Endothelial cell of umbilical vein (primary cell): ENCODE results near the gene IGFL2. TPM values are rescaled to one million over a fixed set of nuclear protein-coding genes. Genes with fewer than 3 reads are reported as not detected.

ENCODE experiments used
- BruUV-seq: library from RNA; stranded (reverse); fragments of 400-500 nt; replicated peaks from 2 replicates; lab custom pipeline; 2021; lab: Mats Ljungman, UMichigan
- CTCF ChIA-PET: fragments of 300-600, 350-600 bp; sonication (Branson Sonifier 250); formaldehyde crosslinking; loops from one replicate; lab custom pipeline; 2021; ENCODE audit warnings: antibody characterized with exemption, inconsistent platforms; lab: Charles Lee
- POLR2A ChIA-PET: fragments of 300-600, 350-600 bp; sonication (Branson Sonifier 250); formaldehyde crosslinking; loops from one replicate; lab custom pipeline; 2021; ENCODE audit warnings: antibody characterized with exemption, inconsistent platforms; lab: Charles Lee
- DNase-seq: peaks from one replicate; pipeline ENCODE4 v3.0.0-alpha.2; 2011; ENCODE audit warnings: low read depth, low spot score
- FAIRE-seq: peaks from 2 replicates; lab custom pipeline; 2011; peaks lifted over from hg19 to GRCh38; lab: Jason Lieb, UNC
- H2AFZ ChIP-seq: 2 replicates; pipeline ENCODE4 v1.6.0; 2012; ENCODE audit warnings: low read depth, low read length, control low read depth, inconsistent platforms
- H3K27ac ChIP-seq: 2 replicates; pipeline ENCODE4 v1.5.1; 2011; ENCODE audit warnings: low read depth, mild to moderate bottlenecking, control low read depth, low read length, moderate library complexity; ENCODE audit not compliant: insufficient read depth
- H3K27me3 ChIP-seq, 2 experiments: 2 replicates each; pipeline versions ENCODE4 v1.6.0 to v1.6.1; 2011; ENCODE audit warnings: low read length in 2 of 2, mixed read lengths in 1 of 2; ENCODE audit not compliant: control insufficient read depth in 2 of 2, insufficient read depth in 2 of 2
- H3K36me3 ChIP-seq, 2 experiments: 2 replicates in 1 of 2; 3 replicates in 1 of 2; pipeline ENCODE4 v1.5.1; 2011; ENCODE audit warnings: low read length in 2 of 2, mild to moderate bottlenecking in 1 of 2, moderate library complexity in 1 of 2; ENCODE audit not compliant: control insufficient read depth in 2 of 2, insufficient read depth in 2 of 2; ENCODE audit errors: extremely low read depth in 1 of 2
- H3K4me1 ChIP-seq: 3 replicates; pipeline ENCODE4 v1.5.1; 2011; ENCODE audit warnings: mild to moderate bottlenecking, low read length; ENCODE audit not compliant: control insufficient read depth, insufficient read depth; ENCODE audit errors: extremely low read depth
- H3K4me2 ChIP-seq: 2 replicates; pipeline ENCODE4 v1.6.1; 2011; ENCODE audit warnings: low read length, control low read depth, mixed read lengths; ENCODE audit not compliant: insufficient read depth
- H3K4me3 ChIP-seq, 3 experiments: fragments of 200-600 bp in 1 of 3; sonication (generic), shearing (Covaris generic) in 1 of 3; replicated peaks in 1 of 3; 2 replicates each; pipeline ENCODE4 v1.5.1; 2011 to 2016; ENCODE audit warnings: control low read depth in 3 of 3, low read length in 3 of 3, mild to moderate bottlenecking in 2 of 3, inconsistent platforms in 1 of 3, low read depth in 1 of 3, moderate library complexity in 1 of 3; ENCODE audit not compliant: insufficient read depth in 1 of 3
- H3K79me2 ChIP-seq: 2 replicates; pipeline ENCODE4 v1.6.0; 2012; ENCODE audit warnings: low read length, inconsistent platforms; ENCODE audit not compliant: control insufficient read depth, insufficient read depth
- H3K9ac ChIP-seq: replicated peaks from 2 replicates; pipeline ENCODE3; 2011; ENCODE audit warnings: low read length, control low read depth; ENCODE audit not compliant: insufficient read depth; ENCODE audit errors: extremely low read depth
- H3K9me1 ChIP-seq: replicated peaks from 3 replicates; pipeline ENCODE4 v1.6.0; 2011; ENCODE audit warnings: mild to moderate bottlenecking, low read length; ENCODE audit not compliant: control insufficient read depth, insufficient read depth; ENCODE audit errors: extremely low read depth
- H3K9me3 ChIP-seq: replicated peaks from 2 replicates; pipeline ENCODE4 v1.5.1; 2012; ENCODE audit warnings: low read length, inconsistent platforms; ENCODE audit not compliant: control insufficient read depth, insufficient read depth
- H4K20me1 ChIP-seq: replicated peaks from 2 replicates; pipeline ENCODE3; 2011; ENCODE audit warnings: mild to moderate bottlenecking, low read length; ENCODE audit not compliant: control insufficient read depth, insufficient read depth; ENCODE audit errors: extremely low read depth
- EZH2 ChIP-seq: IDR thresholded peaks from 2 replicates; pipeline ENCODE4 v1.6.1; 2012; ENCODE audit warnings: borderline replicate concordance, low read depth, mild to moderate bottlenecking, moderate library complexity, low read length, inconsistent platforms; ENCODE audit not compliant: severe bottlenecking
- GATA2 ChIP-seq: IDR thresholded peaks from 2 replicates; pipeline ENCODE4 v1.7.0; 2011; ENCODE audit warnings: low read depth, mild to moderate bottlenecking, moderate library complexity, mixed read lengths, low read length; ENCODE audit not compliant: insufficient read length, insufficient read depth
- dilution Hi-C: fragments of 300-500 bp; cut with MboI; formaldehyde crosslinking; loops from one replicate; pipeline ENCODE4 v1.15.0; 2019; ENCODE audit warnings: low sequenced_read_pairs; ENCODE audit not compliant: extremely low pct_ligation_motif_present
- intact Hi-C: fragments of 100-400 bp; cut with micrococcal nuclease; formaldehyde crosslinking; loops from one replicate; pipeline ENCODE4 v1.10.0; 2022
- polyA plus RNA-seq, 4 experiments: library from polyadenylated mRNA; depleted of rRNA in 3 of 4; stranded (reverse) in 3 of 4; unstranded in 1 of 4; fragments of >200 nt; gene quantifications; 2 replicates each; pipeline versions ENCODE4 v1.2.1 to v1.2.3, GENCODE V29; 2011 to 2012; ENCODE audit warnings: missing spikeins in 1 of 4
- total RNA-seq: library from RNA; stranded (reverse); gene quantifications from 2 replicates; pipeline ENCODE4 v1.2.3, GENCODE V29; 2021
- TF ChIP-seq, protein P1 (sequence below): IDR thresholded peaks from 2 replicates; pipeline ENCODE4 v1.6.1; 2011; ENCODE audit not compliant: insufficient read depth, insufficient read length
- TF ChIP-seq, protein P2 (sequence below), 2 donors: IDR thresholded peaks; 1 replicate in 1 of 2; 2 replicates in 1 of 2; pipeline ENCODE4 v1.5.1; 2011; ENCODE audit warnings: low read length in 2 of 2, mild to moderate bottlenecking in 2 of 2, moderate library complexity in 2 of 2, control low read depth in 1 of 2, inconsistent platforms in 1 of 2, low read depth in 1 of 2; ENCODE audit not compliant: insufficient read depth in 1 of 2; ENCODE audit errors: extremely low read depth in 1 of 2

The IGFL2 gene
- total and polyA plus RNA-seq, 2 donors (not counting 3 experiments of a cell fraction or from before 2014, with no cell fraction given) = not detected

DNA sequence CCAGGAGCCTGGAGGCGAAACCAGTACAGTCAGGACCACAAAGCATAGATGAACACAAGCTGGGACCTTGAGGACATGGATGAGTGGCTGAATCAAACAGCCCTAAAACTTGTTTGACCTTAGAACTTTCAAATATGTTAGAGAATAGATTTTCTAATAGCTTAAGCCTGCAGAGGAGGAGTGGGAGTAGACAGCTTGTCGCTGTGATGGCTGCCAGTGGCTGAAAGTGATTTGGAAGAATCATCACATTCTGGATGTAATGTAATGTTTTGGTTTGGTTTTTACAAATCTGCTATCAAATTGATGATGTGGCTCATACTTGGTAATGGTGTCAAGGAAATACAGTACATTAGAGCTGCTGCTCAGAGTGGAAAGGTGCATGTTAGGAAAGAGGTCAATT is 35.5 kb upstream of the IGFL2 start:
- Histone ChIP-seq H3K4me3 (no peak overlapping the region), H3K27me3 (peaks cover 26 to 57% of the 10 kb centered on the region in 2 experiments), H3K9me3 (no peaks in the 10 kb centered on the region), H3K9me1 (no peaks in the 10 kb centered on the region), H2AFZ (no peak overlapping the region), H3K79me2 (no peaks in the 10 kb centered on the region), H3K4me2 (no peak overlapping the region), H4K20me1 (no peaks in the 10 kb centered on the region), H3K36me3 (no peaks in the 10 kb centered on the region), H3K9ac (no peak overlapping the region), H3K4me1 (no peaks in the 10 kb centered on the region), H3K27ac (no peak overlapping the region)
- ChIA-PET POLR2A (no interaction called here), CTCF (interaction anchor here (1.5 kb wide), 1 partner anchor 30 kb away, joined by 6 read pairs; no protein-coding TSS in a partner anchor)
- dilution Hi-C loops = no loop called here
- no peak for TF ChIP-seq EZH2
- TF ChIP-seq, protein P1, sequence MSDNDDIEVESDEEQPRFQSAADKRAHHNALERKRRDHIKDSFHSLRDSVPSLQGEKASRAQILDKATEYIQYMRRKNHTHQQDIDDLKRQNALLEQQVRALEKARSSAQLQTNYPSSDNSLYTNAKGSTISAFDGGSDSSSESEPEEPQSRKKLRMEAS = no peak
- DNase-seq = no peak
- intact Hi-C loops = no loop called here
- no TSS peak for BruUV-seq
- no peak for FAIRE-seq

DNA sequence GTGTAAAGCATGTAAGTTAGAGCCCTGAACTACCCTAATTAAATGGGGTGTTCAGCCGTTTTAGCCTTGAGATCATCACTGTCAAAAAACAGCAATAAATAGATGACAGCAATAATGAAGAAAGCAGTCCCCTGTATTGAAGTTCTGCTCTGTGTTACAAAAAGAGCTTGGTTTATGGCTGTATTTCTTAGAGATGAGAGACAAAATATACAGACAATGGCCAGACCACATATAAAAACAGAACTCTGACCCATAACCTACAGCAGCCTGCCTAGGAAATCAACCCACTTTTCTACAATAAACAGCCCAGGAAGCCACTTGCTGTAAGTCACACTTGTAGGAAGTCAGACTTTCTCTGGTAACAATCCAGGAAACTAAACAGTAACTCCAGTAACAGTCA is 34.3 kb upstream of the IGFL2 start:
- Histone ChIP-seq H3K4me3 (no peak overlapping the region), H3K4me1 (no peaks in the 10 kb centered on the region), H3K27me3 (peaks cover 26 to 60% of the 10 kb centered on the region in 2 experiments), H3K79me2 (no peaks in the 10 kb centered on the region), H3K27ac (no peak overlapping the region), H2AFZ (no peak overlapping the region), H3K9me1 (no peaks in the 10 kb centered on the region), H3K4me2 (no peak overlapping the region), H3K9me3 (no peaks in the 10 kb centered on the region), H4K20me1 (no peaks in the 10 kb centered on the region), H3K36me3 (no peaks in the 10 kb centered on the region), H3K9ac (no peak overlapping the region)
- intact Hi-C loops = no loop called here
- FAIRE-seq = no peak
- TF ChIP-seq GATA2 = no peak
- TF ChIP-seq, protein P2, sequence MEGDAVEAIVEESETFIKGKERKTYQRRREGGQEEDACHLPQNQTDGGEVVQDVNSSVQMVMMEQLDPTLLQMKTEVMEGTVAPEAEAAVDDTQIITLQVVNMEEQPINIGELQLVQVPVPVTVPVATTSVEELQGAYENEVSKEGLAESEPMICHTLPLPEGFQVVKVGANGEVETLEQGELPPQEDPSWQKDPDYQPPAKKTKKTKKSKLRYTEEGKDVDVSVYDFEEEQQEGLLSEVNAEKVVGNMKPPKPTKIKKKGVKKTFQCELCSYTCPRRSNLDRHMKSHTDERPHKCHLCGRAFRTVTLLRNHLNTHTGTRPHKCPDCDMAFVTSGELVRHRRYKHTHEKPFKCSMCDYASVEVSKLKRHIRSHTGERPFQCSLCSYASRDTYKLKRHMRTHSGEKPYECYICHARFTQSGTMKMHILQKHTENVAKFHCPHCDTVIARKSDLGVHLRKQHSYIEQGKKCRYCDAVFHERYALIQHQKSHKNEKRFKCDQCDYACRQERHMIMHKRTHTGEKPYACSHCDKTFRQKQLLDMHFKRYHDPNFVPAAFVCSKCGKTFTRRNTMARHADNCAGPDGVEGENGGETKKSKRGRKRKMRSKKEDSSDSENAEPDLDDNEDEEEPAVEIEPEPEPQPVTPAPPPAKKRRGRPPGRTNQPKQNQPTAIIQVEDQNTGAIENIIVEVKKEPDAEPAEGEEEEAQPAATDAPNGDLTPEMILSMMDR (IDR thresholded peaks at IDR 0.05; ENCODE audit: extremely low read depth in 1 of 2, insufficient read depth in 1 of 2, low read depth in 1 of 2, low read length in 2 of 2) = no peak
- CTCF ChIA-PET = no interaction called here
- POLR2A ChIA-PET = no interaction called here
- DNase-seq = no peak
- dilution Hi-C loops = no loop called here
- BruUV-seq = no TSS peak
